ENCODE data around the gene FOXP4.
"Not testable (repeated sequence)": the region's sequence is repeated elsewhere in the genome, so short reads cannot be mapped to it uniquely, and the experiment has no call there.

Gene FOXP4

GRCh38 chr6:41599015-41599851, 53.1 kb downstream of the FOXP4 start:
- no peak for DNase-seq (ENCODE audit: low read depth in 3 of 3)

DNA sequence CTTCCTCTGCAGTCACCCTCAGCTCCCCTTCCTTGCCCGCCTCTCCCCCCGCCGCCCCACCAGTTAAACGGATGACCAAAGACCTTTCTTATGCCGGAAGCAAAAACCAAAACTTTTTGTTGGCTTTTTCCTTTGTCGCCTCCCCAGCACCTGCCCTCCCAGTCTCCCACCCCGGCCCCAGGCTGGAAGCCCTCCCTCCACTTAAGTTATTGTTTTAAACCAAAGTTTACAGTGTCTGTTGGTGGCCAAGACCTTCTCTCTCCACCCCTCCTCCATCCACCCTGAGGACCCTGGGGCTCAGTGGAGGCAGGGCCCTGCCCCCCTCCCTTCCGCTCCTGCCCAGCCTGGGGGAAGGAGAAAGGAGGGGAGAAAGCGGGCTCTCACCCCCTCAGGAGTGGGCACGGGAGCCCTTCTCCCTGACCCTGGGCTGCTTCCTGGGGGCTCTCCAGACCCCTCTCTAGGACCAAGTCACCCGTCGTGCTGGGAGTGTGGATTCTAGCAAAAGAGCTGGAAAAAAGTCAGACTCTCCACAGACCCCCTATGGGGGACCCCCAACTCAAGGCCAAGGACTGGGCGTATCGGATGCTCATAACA, 53.8 kb downstream of the FOXP4 start:
- DNase-seq (ENCODE audit: low read depth in 3 of 3) = no peak

- no peak for DNase-seq (ENCODE audit: low read depth in 3 of 3)
Observed at GRCh38 chr6:41600499-41601247, 54.5 kb downstream of the FOXP4 start.

DNA sequence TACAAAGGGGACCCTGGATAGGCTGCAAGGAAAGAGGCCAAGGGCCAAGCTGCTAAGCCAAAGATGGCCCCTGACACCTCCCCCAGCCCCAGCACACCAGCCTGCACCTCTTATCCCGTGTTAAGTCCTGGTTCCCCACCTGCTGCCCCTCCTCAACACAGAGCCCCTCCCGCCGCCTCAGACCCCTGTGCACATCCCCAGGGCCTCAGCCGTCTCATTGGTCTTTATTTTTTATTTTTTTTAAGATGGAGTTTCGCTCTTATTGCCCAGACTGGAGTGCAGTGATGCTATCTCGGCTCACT, 55.0 kb downstream of the FOXP4 start:
- no peak for DNase-seq (ENCODE audit: low read depth in 3 of 3)

DNA sequence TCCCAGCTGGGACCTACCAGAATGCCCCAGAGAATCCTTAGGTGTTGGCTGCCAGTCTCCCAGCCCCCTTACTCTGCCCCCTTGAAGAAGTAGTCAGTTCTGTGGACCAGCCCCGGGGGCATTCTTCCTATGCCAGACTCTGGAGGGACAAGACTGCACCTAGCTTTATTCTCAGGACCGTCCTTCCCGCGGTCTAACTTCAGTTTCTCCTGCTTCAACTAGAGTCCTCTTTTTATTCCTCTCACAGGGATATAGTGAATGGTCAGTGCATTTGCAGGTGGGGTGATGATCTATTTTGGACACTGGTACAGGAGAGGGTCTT, 56.2 kb downstream of the FOXP4 start:
- DNase-seq (ENCODE audit: low read depth in 3 of 3) = no peak

GRCh38 chr6:41602864-41603608, 56.9 kb downstream of the FOXP4 start:
- peak; percentile 58 to 65 (median 62) for DNase-seq (ENCODE audit: low read depth in 3 of 3)

DNA sequence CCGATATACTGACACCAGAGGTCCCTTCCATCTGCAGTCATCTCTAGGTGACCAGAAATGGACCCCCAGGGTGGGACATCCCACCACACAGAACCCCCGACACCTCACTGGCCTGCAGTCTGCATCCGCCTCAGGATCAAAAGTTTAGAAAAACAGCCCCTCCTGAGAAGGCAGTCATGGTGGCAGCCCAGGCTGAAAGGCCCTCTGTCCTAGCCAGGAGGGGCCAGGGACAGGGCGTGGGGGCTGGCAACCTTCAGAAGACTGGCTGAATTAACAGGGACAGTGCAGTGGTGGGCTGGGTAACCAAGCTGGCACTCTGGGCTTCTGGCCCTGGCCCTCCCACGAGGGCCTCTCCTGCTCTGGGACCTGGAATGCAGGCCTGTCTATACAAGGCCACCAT, 57.8 kb downstream of the FOXP4 start:
- no peak for DNase-seq (ENCODE audit: low read depth in 3 of 3)

DNA sequence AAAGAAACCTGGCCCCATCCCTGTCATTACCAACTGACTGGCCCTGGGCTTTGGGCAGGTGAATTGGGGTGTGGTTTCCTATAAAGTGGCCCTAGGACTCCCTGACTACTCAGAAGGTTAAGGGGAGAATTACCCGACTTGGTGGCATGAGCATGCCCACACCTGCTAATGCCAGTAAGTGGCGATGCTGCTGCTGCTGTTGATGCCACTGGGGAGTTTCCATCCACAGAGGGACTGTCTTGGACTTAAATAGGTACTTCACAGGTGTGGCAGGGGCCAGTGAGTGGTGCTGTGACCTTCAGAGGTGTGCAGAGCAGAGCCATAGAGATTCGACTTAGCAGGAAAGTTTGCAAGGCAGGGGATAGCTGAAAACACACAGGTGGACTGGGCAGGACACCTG, 59.5 kb downstream of the FOXP4 start:
- DNase-seq (ENCODE audit: low read depth in 3 of 3) = no peak

DNA sequence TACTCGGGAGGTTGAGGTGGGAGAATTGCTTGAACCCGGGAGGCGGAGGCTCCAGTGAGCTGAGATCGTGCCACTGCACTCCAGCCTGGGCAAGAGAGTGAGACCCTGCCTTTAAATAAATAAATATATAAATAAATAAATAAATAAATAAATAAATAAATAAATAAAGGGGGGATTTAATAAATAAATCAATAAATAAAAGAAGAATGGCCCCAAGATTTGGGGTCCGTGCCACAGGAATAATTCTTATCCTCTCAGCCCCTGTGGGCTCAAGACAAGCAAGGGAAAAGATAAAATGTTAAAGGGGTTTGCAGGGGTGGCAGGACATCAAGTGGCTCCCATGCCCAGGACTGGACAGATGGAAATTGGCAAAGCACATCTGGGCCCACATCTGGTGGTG, 60.9 kb downstream of the FOXP4 start:
- no peak for DNase-seq (ENCODE audit: low read depth in 3 of 3)

DNA sequence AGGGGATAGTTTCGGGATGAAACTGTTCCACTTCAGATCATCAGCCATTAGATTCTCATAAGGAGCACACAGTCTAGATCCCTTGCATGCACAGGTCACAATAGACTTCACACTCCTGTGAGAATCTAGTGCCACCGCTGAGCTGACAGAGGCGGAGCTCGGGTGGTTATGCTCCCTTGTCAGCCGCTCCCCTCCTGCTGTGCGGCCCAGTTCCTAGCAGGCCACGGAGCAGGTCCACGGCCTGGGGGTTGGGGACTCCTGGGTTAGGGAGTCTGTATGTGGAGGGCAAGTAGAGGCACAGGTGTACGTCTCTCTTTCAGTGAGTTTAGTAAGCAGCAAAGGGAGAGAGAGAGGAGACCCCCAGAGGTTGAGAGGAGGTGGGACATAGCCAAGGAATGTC, 61.6 kb downstream of the FOXP4 start:
- DNase-seq (ENCODE audit: low read depth in 3 of 3) = no peak

GRCh38 chr6:41608443-41609151, 62.4 kb downstream of the FOXP4 start:
- no peak for DNase-seq (ENCODE audit: low read depth in 3 of 3)

GRCh38 chr6:41614715-41615114, 68.5 kb downstream of the FOXP4 start:
- DNase-seq (ENCODE audit: low read depth in 3 of 3) = no peak

DNA sequence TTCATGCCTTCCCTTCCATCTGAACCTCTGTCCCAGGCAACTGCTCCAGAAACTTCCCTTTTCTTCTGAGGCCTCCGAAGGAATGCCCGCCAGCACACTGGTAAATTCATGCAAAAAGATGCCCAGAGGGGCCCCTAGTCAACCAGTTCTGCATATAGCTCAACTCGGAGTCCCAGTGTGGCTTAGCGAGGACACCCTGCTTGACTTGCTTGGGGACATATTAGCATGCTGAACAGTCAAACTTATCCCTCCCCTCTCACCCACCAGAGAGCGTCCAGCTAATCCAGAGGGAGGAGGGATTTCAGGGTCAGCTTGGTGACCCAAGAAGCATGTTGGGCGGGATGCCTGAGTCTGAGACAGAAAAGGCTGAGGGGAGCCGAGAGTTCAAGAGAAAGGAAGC, 69.1 kb downstream of the FOXP4 start:
- DNase-seq (ENCODE audit: low read depth in 3 of 3) = no peak

- DNase-seq (ENCODE audit: low read depth in 3 of 3) = no peak
Observed at GRCh38 chr6:41618598-41618997, 72.4 kb downstream of the FOXP4 start.

GRCh38 chr6:41619193-41619592, 73.0 kb downstream of the FOXP4 start:
- not testable (repeated sequence) for DNase-seq (ENCODE audit: low read depth in 3 of 3)

DNA sequence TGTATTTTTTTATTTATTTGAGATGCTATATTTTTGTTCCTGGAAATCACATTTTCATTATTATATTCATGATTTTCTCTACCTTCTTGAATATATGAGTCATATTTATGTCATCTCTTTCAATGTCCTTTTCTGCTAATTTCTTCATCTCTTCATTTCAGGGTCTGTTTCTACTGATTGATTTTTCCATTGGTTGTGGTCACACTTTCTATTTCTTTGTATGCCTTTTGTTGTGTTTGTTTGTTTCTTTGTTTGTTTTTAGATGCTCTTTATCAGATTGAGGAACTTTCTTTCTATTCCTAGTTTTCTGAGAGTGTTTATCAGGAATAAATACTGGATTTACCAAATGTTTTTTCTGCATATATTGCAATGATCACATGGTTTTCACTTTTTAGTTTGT, 75.2 kb downstream of the FOXP4 start:
- no peak for DNase-seq (ENCODE audit: low read depth in 3 of 3)

- DNase-seq (ENCODE audit: low read depth in 3 of 3) = no peak
Observed at GRCh38 chr6:41621802-41622201, 75.6 kb downstream of the FOXP4 start.

- no peak for DNase-seq (ENCODE audit: low read depth in 3 of 3)
Observed at GRCh38 chr6:41622206-41622988, 76.2 kb downstream of the FOXP4 start.

- no peak for DNase-seq (ENCODE audit: low read depth in 3 of 3)
Observed at GRCh38 chr6:41623330-41623729, 77.1 kb downstream of the FOXP4 start.

DNA sequence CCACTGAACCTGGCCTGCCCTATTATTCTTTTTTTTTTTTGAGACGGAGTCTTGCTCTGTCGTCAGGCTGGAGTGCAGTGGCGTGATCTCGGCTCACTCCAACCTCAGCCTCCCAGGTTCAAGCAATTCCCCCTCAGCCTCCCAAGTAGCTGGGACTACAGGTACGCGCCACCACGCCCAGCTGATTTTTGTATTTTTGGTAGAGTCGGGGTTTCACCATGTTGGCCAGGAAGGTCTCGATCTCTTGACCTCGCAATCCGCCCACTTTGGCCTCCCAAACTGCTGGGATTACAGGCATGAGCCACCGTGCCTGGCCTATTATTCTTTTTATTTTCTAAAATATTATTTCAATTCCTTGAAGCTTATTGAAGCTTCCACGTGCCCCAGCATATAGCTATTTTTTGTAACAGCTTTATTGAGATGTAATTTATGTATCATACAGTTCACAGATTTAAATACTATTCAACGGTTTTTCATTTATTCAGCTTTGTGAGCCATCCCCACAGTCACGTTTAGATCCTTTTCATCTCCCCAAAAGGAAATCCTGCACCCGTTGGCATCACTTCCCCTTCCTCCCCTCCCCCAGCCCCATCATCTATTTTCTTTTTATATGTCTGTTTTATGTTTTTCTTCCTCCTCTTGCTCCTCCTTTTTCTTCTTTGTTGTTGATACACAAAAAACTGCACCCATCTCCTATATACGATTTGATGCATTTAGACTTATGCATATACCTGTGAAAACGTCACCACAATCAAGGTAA, 78.6 kb downstream of the FOXP4 start:
- DNase-seq (ENCODE audit: low read depth in 3 of 3) = no peak

Measured in stimulated activated CD4-positive, alpha-beta T cell treated with anti-CD3 and anti-CD28 coated beads, TNF-alpha, amount 100 ng/mL, for 48 hours (primary cell).